SK-N-SH (cell line): Measurements from ENCODE around the gene TSPAN6. TPM values are rescaled to one million over a fixed set of nuclear protein-coding genes. Genes with fewer than 3 reads are reported as not detected.

Experiments used
- CTCF ChIA-PET: fragments of 300-600, 350-600 bp; formaldehyde crosslinking; extraction: SDS; loops from one replicate; lab custom pipeline; 2021; lab: Yijun Ruan, JAX
- POLR2A ChIA-PET: fragments of 350-600 bp; sonication (Branson Sonifier 250); formaldehyde crosslinking; extraction: SDS; loops from one replicate; lab custom pipeline; 2020; ENCODE audit warnings: antibody characterized with exemption, inconsistent platforms; lab: Yijun Ruan, JAX
- DNase-seq: peaks from one replicate; pipeline ENCODE4 v3.0.0; 2012
- H2AFZ ChIP-seq: fragments of 200-600 bp; sonication (generic); 2 replicates; pipeline ENCODE4 v1.8.1; 2016; ENCODE audit warnings: antibody characterized with exemption, mild to moderate bottlenecking, low read depth
- H3F3A ChIP-seq: fragments of 200-600 bp; sonication (generic); replicated peaks from 2 replicates; pipeline ENCODE3; 2016; ENCODE audit warnings: antibody characterized with exemption, mild to moderate bottlenecking; ENCODE audit not compliant: insufficient read depth
- H3K27ac ChIP-seq, 2 experiments: fragments of 200-500 bp in 1 of 2; fragments of 200-600 bp in 1 of 2; sonication (Bioruptor generic) in 1 of 2; sonication (generic), shearing (Covaris generic) in 1 of 2; 2 replicates each; pipeline versions ENCODE4 v1.5.1 to v1.6.1; 2014 to 2016; ENCODE audit warnings: low read depth in 2 of 2, inconsistent platforms in 1 of 2, low read length in 1 of 2, mild to moderate bottlenecking in 1 of 2, mixed read lengths in 1 of 2
- H3K27me3 ChIP-seq: fragments of 200-600 bp; sonication (generic), shearing (Covaris generic); 2 replicates; pipeline ENCODE4 v1.6.1; 2016; ENCODE audit warnings: mixed run types; ENCODE audit not compliant: insufficient read depth
- H3K36me3 ChIP-seq, 2 experiments: fragments of 200-500 bp in 1 of 2; fragments of 200-600 bp in 1 of 2; sonication (Bioruptor generic) in 1 of 2; sonication (generic) in 1 of 2; replicated peaks in 1 of 2; 2 replicates each; pipeline versions ENCODE3 to v1.5.1; 2014 to 2016; ENCODE audit warnings: low read length in 1 of 2, mild to moderate bottlenecking in 1 of 2; ENCODE audit not compliant: insufficient read depth in 2 of 2, control insufficient read depth in 1 of 2
- H3K4me1 ChIP-seq, 2 experiments: fragments of 200-500 bp in 1 of 2; fragments of 200-600 bp in 1 of 2; sonication (Bioruptor generic) in 1 of 2; sonication (generic), shearing (Covaris generic) in 1 of 2; 2 replicates each; pipeline versions ENCODE4 v1.5.1 to v1.6.1; 2014 to 2016; ENCODE audit warnings: low read depth in 1 of 2, low read length in 1 of 2, mixed run types in 1 of 2; ENCODE audit not compliant: insufficient read depth in 2 of 2, control insufficient read depth in 1 of 2
- H3K4me2 ChIP-seq: fragments of 200-600 bp; sonication (generic), shearing (Covaris generic); 2 replicates; pipeline ENCODE4 v1.6.1; 2017; ENCODE audit warnings: mixed run types
- H3K4me3 ChIP-seq, 2 experiments: fragments of 200-500 bp in 1 of 2; fragments of 200-600 bp in 1 of 2; sonication (Bioruptor generic) in 1 of 2; sonication (generic), shearing (Covaris generic) in 1 of 2; 2 replicates each; pipeline versions ENCODE4 v1.5.1 to v1.8.1; 2014 to 2016; ENCODE audit warnings: low read depth in 2 of 2, inconsistent platforms in 1 of 2, low read length in 1 of 2, mild to moderate bottlenecking in 1 of 2, mixed read lengths in 1 of 2, moderate library complexity in 1 of 2
- H3K79me2 ChIP-seq: fragments of 200-600 bp; sonication (generic); 2 replicates; pipeline ENCODE4 v1.8.1; 2017; ENCODE audit warnings: mild to moderate bottlenecking; ENCODE audit not compliant: insufficient read depth
- H3K9ac ChIP-seq: fragments of 200-600 bp; sonication (generic); 2 replicates; pipeline ENCODE4 v1.6.1; 2017; ENCODE audit warnings: mixed run types
- H3K9me2 ChIP-seq: fragments of 200-600 bp; sonication (generic); 2 replicates; pipeline ENCODE4 v1.6.1; 2017; ENCODE audit warnings: mixed run types
- H3K9me3 ChIP-seq: fragments of 200-600 bp; sonication (generic); 2 replicates; pipeline ENCODE4 v1.6.1; 2017; ENCODE audit warnings: mixed run types, mild to moderate bottlenecking, moderate library complexity
- H4K20me1 ChIP-seq: fragments of 200-600 bp; sonication (generic); 2 replicates; pipeline ENCODE4 v1.6.1; 2017; ENCODE audit warnings: mild to moderate bottlenecking, mixed run types; ENCODE audit not compliant: insufficient read depth
- CHD2 ChIP-seq: fragments of 150-350 bp; IDR thresholded peaks from 2 replicates; pipeline ENCODE4 v1.6.1; 2018; ENCODE audit warnings: low read length; ENCODE audit not compliant: partially characterized antibody
- CTCF ChIP-seq: fragments of 200-600 bp; sonication (generic); IDR thresholded peaks from 2 replicates; pipeline ENCODE4 v1.6.1; 2017; ENCODE audit warnings: antibody characterized with exemption, mild to moderate bottlenecking, moderate library complexity
- FOXJ3 ChIP-seq: sonication (generic); formaldehyde crosslinking; IDR thresholded peaks from 2 replicates; pipeline ENCODE4 v1.5.1; 2020; ENCODE audit warnings: mild to moderate bottlenecking, missing genetic modification reagents
- FOXM1 ChIP-seq: IDR thresholded peaks from 2 replicates; pipeline ENCODE4 v1.4.0; 2012; ENCODE audit warnings: low read depth, mild to moderate bottlenecking
- GABPA ChIP-seq: IDR thresholded peaks from 2 replicates; pipeline ENCODE4 v1.4.0; 2012; ENCODE audit warnings: low read depth, mild to moderate bottlenecking
- GATA2 ChIP-seq: sonication (generic); formaldehyde crosslinking; IDR thresholded peaks from 2 replicates; pipeline ENCODE4 v1.5.0; 2020; ENCODE audit warnings: mild to moderate bottlenecking, missing genetic modification reagents
- JUND ChIP-seq: IDR thresholded peaks from 2 replicates; pipeline ENCODE4 v1.4.0; 2012
- NRF1 ChIP-seq: IDR thresholded peaks from 2 replicates; pipeline ENCODE4 v1.6.1; 2012; ENCODE audit warnings: low read depth, mild to moderate bottlenecking, low read length
- POLR2AphosphoS5 ChIP-seq: IDR thresholded peaks from 2 replicates; pipeline ENCODE4 v1.6.1; 2012; ENCODE audit warnings: low read depth, low read length
- RAD21 ChIP-seq: IDR thresholded peaks from 2 replicates; pipeline ENCODE4 v1.6.1; 2012; ENCODE audit warnings: mild to moderate bottlenecking, low read length
- RCOR1 ChIP-seq: fragments of 150-350 bp; IDR thresholded peaks from 2 replicates; pipeline ENCODE4 v1.6.1; 2017; ENCODE audit warnings: antibody characterized with exemption, low read length
- REST ChIP-seq: IDR thresholded peaks from 2 replicates; pipeline ENCODE4 v1.6.1; 2012; ENCODE audit warnings: mild to moderate bottlenecking, low read depth, low read length, moderate library complexity
- TEAD4 ChIP-seq: IDR thresholded peaks from 2 replicates; pipeline ENCODE4 v1.4.0; 2012; ENCODE audit warnings: mild to moderate bottlenecking, borderline replicate concordance; ENCODE audit not compliant: insufficient read depth
- YY1 ChIP-seq: IDR thresholded peaks from 2 replicates; pipeline ENCODE4 v1.4.0; 2012; ENCODE audit warnings: low read depth, mild to moderate bottlenecking
- WGBS: methylation state at CpG from one replicate; pipeline ENCODE4 v1.1.6; 2017; ENCODE audit warnings: low lambda C conversion rate; 5-methylcytosine and 5-hydroxymethylcytosine counted together
- polyA plus RNA-seq, 3 experiments: library from polyadenylated mRNA; depleted of rRNA; stranded (reverse); fragments of >200 nt; gene quantifications; 2 replicates each; pipeline ENCODE4 v1.2.3, GENCODE V29; 2012

Gene TSPAN6
- polyA plus RNA-seq, 1 of the 3 experiments (the other 2 are of a cell fraction) = 20.9 TPM

GRCh38 chrX:100649550-100650356 lies 13.1 kb upstream of the TSPAN6 start:
- no peaks in the 10 kb centered on the region for H3K36me3 ChIP-seq
- H3K9me2 ChIP-seq = no peaks in the 10 kb centered on the region
- no peaks in the 10 kb centered on the region for H3K79me2 ChIP-seq
- DNase-seq = no peak
- no peak overlapping the region for H3K4me2 ChIP-seq
- no peaks in the 10 kb centered on the region for H3F3A ChIP-seq
- no peaks in the 10 kb centered on the region for H4K20me1 ChIP-seq
- H2AFZ ChIP-seq = no peak overlapping the region
- H3K9ac ChIP-seq = no peak overlapping the region
- 55% methylated on average over 11 of the region's 12 CpGs for WGBS
- TF ChIP-seq NRF1 (no peak), JUND (no peak), RAD21 (no peak), CHD2 (no peak)
- POLR2A ChIA-PET = no interaction called here
- no peaks in the 10 kb centered on the region for H3K9me3 ChIP-seq
- no peak overlapping the region for H3K27ac ChIP-seq
- H3K4me1 ChIP-seq = 0 out of 4 replicates have a peak, but pooled peaks cover 0 to 6% of the 10 kb centered on the region in 2 experiments
- H3K27me3 ChIP-seq = 0 out of 2 replicates have a peak, but pooled peaks cover 4% of the 10 kb centered on the region
- no peak overlapping the region for H3K4me3 ChIP-seq
- CTCF ChIA-PET = interaction anchor here (0.6 to 2.5 kb wide), 3 partner anchors 12 to 21 kb away, joined by 3 to 16 read pairs (median 8); partner anchors contain the start of gene TSPAN6

GRCh38 chrX:100648458-100649417 lies 12.1 kb upstream of the TSPAN6 start:
- ChIA-PET CTCF (interaction anchor here (1.7 to 2.5 kb wide), 2 partner anchors 12 to 22 kb away, joined by 8 to 16 read pairs; partner anchors contain the start of gene TSPAN6), POLR2A (no interaction called here)
- Histone ChIP-seq H3F3A (no peaks in the 10 kb centered on the region), H3K36me3 (no peaks in the 10 kb centered on the region), H3K9me3 (no peaks in the 10 kb centered on the region), H4K20me1 (no peaks in the 10 kb centered on the region), H3K27me3 (0 out of 2 replicates have a peak, but pooled peaks cover 4% of the 10 kb centered on the region), H3K79me2 (no peaks in the 10 kb centered on the region), H3K4me1 (0 out of 4 replicates have a peak, but pooled peaks cover 0 to 7% of the 10 kb centered on the region in 2 experiments), H2AFZ (no peak overlapping the region), H3K4me2 (no peak overlapping the region), H3K27ac (no peak overlapping the region), H3K9me2 (no peaks in the 10 kb centered on the region), H3K4me3 (no peak overlapping the region), H3K9ac (no peak overlapping the region)
- DNase-seq = no peak
- TF ChIP-seq GATA2 (CRISPR knock-in tag) (no peak), YY1 (no peak), GABPA (no peak), POLR2AphosphoS5 (no peak), TEAD4 (no peak)
- WGBS = 41% methylated on average over 8 of the region's 8 CpGs

- Histone ChIP-seq H3K27me3 (0 out of 2 replicates have a peak, but pooled peaks cover 4% of the 10 kb centered on the region), H3K9me2 (no peaks in the 10 kb centered on the region), H3K36me3 (no peaks in the 10 kb centered on the region), H3K4me2 (no peak overlapping the region), H3K9ac (no peak overlapping the region), H4K20me1 (no peaks in the 10 kb centered on the region), H2AFZ (no peak overlapping the region), H3K9me3 (no peaks in the 10 kb centered on the region), H3K4me1 (peaks cover 0 to 14% of the 10 kb centered on the region in 2 experiments; a peak in 1 of 4 replicates), H3K4me3 (no peak overlapping the region), H3K79me2 (no peaks in the 10 kb centered on the region), H3F3A (no peaks in the 10 kb centered on the region), H3K27ac (no peak overlapping the region)
- POLR2A ChIA-PET = no interaction called here
- no peak for DNase-seq
- CTCF ChIA-PET = interaction anchor here (2.2 to 2.5 kb wide), 2 partner anchors 11 to 121 kb away, joined by 7 to 16 read pairs; partner anchors contain the start of gene TSPAN6
- WGBS = 33% methylated on average over 1 of the region's 2 CpGs
- TF ChIP-seq REST (no peak), RCOR1 (no peak), FOXM1 (no peak), RAD21 (no peak), CTCF (no peak), FOXJ3 (no peak)
Measured at GRCh38 chrX:100647739-100648138, 11.1 kb upstream of the TSPAN6 start.
